GM23248 (cell line): ENCODE results near the gene NBEA. TPM values are rescaled to one million over a fixed set of nuclear protein-coding genes. Genes with fewer than 3 reads are reported as not detected.
"Not testable (repeated sequence)": the region's sequence is repeated elsewhere in the genome, so short reads cannot be mapped to it uniquely, and the experiment has no call there.

ENCODE experiments used
- DNase-seq: peaks from one replicate; pipeline ENCODE4 v3.0.0-alpha.2; 2015
- H2AFZ ChIP-seq: fragments of 200-600 bp; sonication (generic); 2 replicates; pipeline ENCODE4 v1.6.1; 2016; ENCODE audit warnings: antibody characterized with exemption
- H3F3A ChIP-seq: fragments of 200-600 bp; sonication (generic); 2 replicates; pipeline ENCODE4 v1.6.1; 2016; ENCODE audit warnings: mild to moderate bottlenecking, antibody characterized with exemption, mixed run types; ENCODE audit not compliant: insufficient read depth
- H3K27ac ChIP-seq: fragments of 200-600 bp; sonication (generic); 2 replicates; pipeline ENCODE4 v1.5.1; 2016; ENCODE audit warnings: mild to moderate bottlenecking
- H3K27me3 ChIP-seq: fragments of 200-600 bp; sonication (generic); replicated peaks from 2 replicates; pipeline ENCODE4 v1.6.1; 2016; ENCODE audit warnings: mild to moderate bottlenecking; ENCODE audit not compliant: insufficient read depth
- H3K36me3 ChIP-seq: fragments of 200-600 bp; sonication (generic); 2 replicates; pipeline ENCODE4 v1.6.1; 2016; ENCODE audit warnings: low read depth, mild to moderate bottlenecking
- H3K4me1 ChIP-seq: fragments of 200-600 bp; sonication (generic); 2 replicates; pipeline ENCODE4 v1.6.1; 2016; ENCODE audit warnings: mild to moderate bottlenecking; ENCODE audit not compliant: insufficient read depth
- H3K4me2 ChIP-seq: fragments of 200-600 bp; sonication (generic); one replicate; pipeline ENCODE4 v1.6.1; 2016; ENCODE audit warnings: mild to moderate bottlenecking; ENCODE audit not compliant: unreplicated experiment
- H3K4me3 ChIP-seq: fragments of 200-600 bp; sonication (generic); 2 replicates; pipeline ENCODE4 v1.5.1; 2016; ENCODE audit warnings: mild to moderate bottlenecking
- H3K79me2 ChIP-seq: fragments of 200-600 bp; sonication (generic); 2 replicates; pipeline ENCODE4 v1.6.1; 2016; ENCODE audit warnings: mild to moderate bottlenecking; ENCODE audit not compliant: insufficient read depth
- H3K9ac ChIP-seq: fragments of 200-600 bp; sonication (generic); 2 replicates; pipeline ENCODE4 v1.6.1; 2016; ENCODE audit warnings: mild to moderate bottlenecking
- H3K9me2 ChIP-seq: fragments of 200-600 bp; sonication (generic); 2 replicates; pipeline ENCODE4 v1.6.1; 2016; ENCODE audit warnings: mixed run types, mild to moderate bottlenecking, moderate library complexity; ENCODE audit not compliant: insufficient read depth
- H3K9me3 ChIP-seq: fragments of 200-600 bp; sonication (generic); one replicate; pipeline ENCODE4 v1.6.1; 2017; ENCODE audit warnings: low read depth
- H4K20me1 ChIP-seq: fragments of 200-600 bp; sonication (generic); 2 replicates; pipeline ENCODE4 v1.6.0; 2016; ENCODE audit not compliant: insufficient read depth
- EZH2 ChIP-seq: fragments of 200-600 bp; sonication (generic); IDR thresholded peaks from 2 replicates; pipeline ENCODE4 v1.6.1; 2018; ENCODE audit warnings: antibody characterized with exemption, mild to moderate bottlenecking; ENCODE audit not compliant: insufficient read depth, poor library complexity, severe bottlenecking
- EZH2phosphoT487 ChIP-seq: fragments of 200-600 bp; sonication (generic); IDR thresholded peaks from 2 replicates; pipeline ENCODE4 v1.6.1; 2018; ENCODE audit warnings: antibody characterized with exemption, moderate library complexity, mild to moderate bottlenecking, low read depth; ENCODE audit not compliant: insufficient read depth
- WGBS, 2 experiments: methylation state at CpG; one replicate each; pipeline ENCODE4 v1.1.6; 2015 to 2017; ENCODE audit warnings: low lambda C conversion rate in 2 of 2, low coverage in 1 of 2; ENCODE audit errors: missing lambda C conversion rate in 2 of 2; 5-methylcytosine and 5-hydroxymethylcytosine counted together
- in situ Hi-C: fragments of 300-500 bp; cut with MboI; formaldehyde crosslinking; loops from 2 replicates; pipeline ENCODE4 v1.15.0; 2020
- polyA plus RNA-seq: library from polyadenylated mRNA; unstranded; fragments of >200 nt; fragmentation: Nextera tagmentation; extraction: Ambion mirVana; gene quantifications from 2 replicates; pipeline ENCODE4 v1.2.1, GENCODE V29; 2016
- total RNA-seq: library from RNA; depleted of rRNA; stranded (reverse); fragments of >200 nt; shearing (Covaris generic); gene quantifications from 2 replicates; pipeline ENCODE4 v1.2.3, GENCODE V29; 2014

Gene NBEA
- total and polyA plus RNA-seq, 2 experiments from 2014 or later: 1.9 to 3.7 TPM

DNA sequence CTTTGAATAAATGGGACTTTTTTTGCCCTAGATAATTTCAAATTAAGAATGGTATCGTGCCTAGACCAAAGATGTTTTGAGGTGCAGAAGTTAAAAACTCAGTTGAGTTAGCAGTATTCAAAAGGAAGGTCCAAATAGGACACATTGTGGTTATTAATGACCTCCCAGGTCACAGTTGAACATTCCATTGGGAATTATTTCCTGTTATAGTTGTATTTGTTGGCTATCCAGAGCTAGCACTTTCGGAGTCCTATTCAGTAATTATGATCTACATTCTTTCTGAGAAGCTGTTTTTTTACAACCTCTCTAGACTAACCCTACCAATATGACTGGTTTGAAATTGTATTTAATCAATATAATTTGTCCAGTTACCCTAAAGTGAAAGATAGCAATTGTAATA is 450.7 kb downstream of the NBEA start:
- Histone ChIP-seq H3K27ac (no peak overlapping the region), H3K9me2 (no peaks in the 10 kb centered on the region), H3K9me3 (no peaks in the 10 kb centered on the region), H4K20me1 (no peaks in the 10 kb centered on the region), H2AFZ (no peak overlapping the region), H3K27me3 (no peaks in the 10 kb centered on the region), H3K36me3 (no peaks in the 10 kb centered on the region), H3F3A (no peaks in the 10 kb centered on the region), H3K4me2 (no peak overlapping the region), H3K4me1 (peaks cover 8% of the 10 kb centered on the region; the same call in 1 of the 2 replicates), H3K9ac (no peak overlapping the region), H3K79me2 (no peaks in the 10 kb centered on the region), H3K4me3 (no peak overlapping the region)
- in situ Hi-C loops: no loop called here
- TF ChIP-seq EZH2phosphoT487: no peak
- no peak for TF ChIP-seq EZH2
- WGBS, 2 experiments: 94 to 96% methylated on average over 2 of the region's 2 CpGs
- DNase-seq: no peak

DNA sequence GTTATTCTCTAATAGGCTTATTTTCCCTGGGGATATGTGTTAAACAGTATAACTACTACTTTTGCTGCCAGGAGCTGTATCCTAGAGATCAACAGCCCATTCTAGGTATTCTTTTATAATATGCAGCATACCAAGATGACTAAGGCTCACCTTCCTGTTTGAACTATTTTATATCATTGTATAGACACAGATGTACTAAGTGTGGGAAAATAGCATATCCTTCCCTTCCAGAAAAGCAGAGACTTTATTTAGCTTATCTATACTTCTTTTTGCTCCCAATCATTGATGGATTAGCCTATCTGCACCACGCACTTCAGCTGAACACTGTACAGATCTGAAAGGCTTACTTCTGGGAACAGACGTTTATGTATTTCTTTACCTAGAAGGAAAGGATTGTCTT is 451.8 kb downstream of the NBEA start:
- Histone ChIP-seq H2AFZ (no peak overlapping the region), H3K4me3 (no peak overlapping the region), H3K79me2 (no peaks in the 10 kb centered on the region), H3K9me2 (no peaks in the 10 kb centered on the region), H3K9ac (no peak overlapping the region), H3F3A (no peaks in the 10 kb centered on the region), H3K36me3 (no peaks in the 10 kb centered on the region), H3K4me1 (peaks cover 5% of the 10 kb centered on the region; the same call in 1 of the 2 replicates), H3K27me3 (no peaks in the 10 kb centered on the region), H4K20me1 (no peaks in the 10 kb centered on the region), H3K27ac (no peak overlapping the region), H3K9me3 (no peaks in the 10 kb centered on the region), H3K4me2 (no peak overlapping the region)
- in situ Hi-C loops: no loop called here
- DNase-seq: no peak
- WGBS, 2 experiments: 76 to 81% methylated on average over 2 of the region's 2 CpGs
- TF ChIP-seq EZH2 (no peak), EZH2phosphoT487 (no peak)

DNA sequence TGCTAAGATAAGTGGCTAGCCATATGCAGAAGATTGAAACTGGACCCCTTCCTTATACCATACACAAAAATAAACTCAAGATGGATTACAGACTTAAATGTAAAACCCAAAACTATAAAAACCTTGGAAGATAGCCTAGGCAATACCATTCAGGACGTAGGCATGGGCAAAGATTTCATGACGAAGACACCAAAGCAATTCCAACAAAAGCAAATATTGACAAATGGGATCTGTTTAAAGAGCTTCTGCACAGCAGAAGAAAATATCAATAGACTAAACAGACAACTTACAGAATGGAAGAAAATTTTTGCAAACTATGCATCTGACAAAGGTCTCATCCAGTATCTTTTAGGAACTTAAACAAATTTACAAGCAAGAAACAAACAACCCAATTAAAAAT is 466.2 kb downstream of the NBEA start:
- H3K9me2 ChIP-seq, H3K4me3 ChIP-seq, H3K27ac ChIP-seq, H3K4me1 ChIP-seq, H3K9ac ChIP-seq, H3K9me3 ChIP-seq, H3K4me2 ChIP-seq, in situ Hi-C loops, H3K79me2 ChIP-seq, H3F3A ChIP-seq, H3K36me3 ChIP-seq, H4K20me1 ChIP-seq, H2AFZ ChIP-seq, H3K27me3 ChIP-seq, DNase-seq: not testable (repeated sequence)
- WGBS, 2 experiments: 91 to 93% methylated on average over 2 of the region's 2 CpGs

DNA sequence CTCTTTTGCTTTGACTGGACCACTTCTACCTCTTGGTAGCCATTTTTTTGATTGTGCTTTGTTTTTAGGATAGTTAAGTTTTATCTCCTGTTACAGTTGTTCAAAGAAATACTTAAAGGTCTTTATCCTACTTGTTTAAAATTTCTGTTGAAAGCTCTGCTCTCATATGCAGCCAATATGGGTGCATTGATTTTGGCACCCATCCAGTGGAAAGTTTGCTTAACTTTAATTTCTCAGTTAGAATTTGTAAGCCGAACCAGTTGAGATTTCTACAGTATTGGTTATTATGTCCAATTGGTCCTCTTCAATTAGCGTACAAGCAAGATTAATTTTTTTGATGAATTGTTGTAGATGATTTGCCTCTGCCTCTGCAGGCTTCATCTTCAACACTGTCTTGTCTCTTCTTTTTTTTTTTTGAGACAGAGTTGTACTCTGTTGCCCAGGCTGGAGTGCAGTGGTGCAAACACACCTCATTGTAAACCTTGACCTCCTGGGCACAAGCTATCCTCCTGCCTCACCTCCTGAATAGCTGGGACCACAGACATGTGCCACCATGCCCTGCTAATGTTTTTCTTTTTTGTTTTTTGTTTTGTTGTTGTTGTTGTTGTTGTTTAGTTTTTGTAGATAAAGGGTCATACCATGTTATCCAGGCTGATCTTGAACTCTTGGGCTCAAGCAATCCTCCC is 469.1 kb downstream of the NBEA start:
- no peak overlapping the region for H3K4me3 ChIP-seq
- whole genome bisulfite sequencing, 2 experiments: 85 to 91% methylated on average over 2 of the region's 2 CpGs

DNA sequence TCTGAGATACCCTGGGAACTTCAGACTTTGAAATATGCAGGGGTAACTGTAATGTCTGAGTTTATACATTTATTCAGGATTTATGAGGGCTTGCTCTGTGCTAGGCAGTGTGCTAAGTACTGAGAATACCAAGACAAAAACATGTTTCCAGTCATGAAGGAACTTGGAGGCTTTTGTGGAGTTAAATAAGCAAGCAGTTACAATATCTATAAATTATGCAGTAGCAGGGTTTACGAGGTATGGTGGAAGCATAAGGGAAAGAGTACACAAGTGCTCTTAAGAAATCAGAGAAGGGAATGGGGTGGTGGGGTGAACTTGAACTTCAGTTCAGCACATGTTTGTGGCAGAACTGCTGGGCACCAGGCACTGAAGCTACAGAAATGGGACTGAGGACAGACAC is 506.4 kb downstream of the NBEA start:
- Histone ChIP-seq H3K27ac (no peak overlapping the region), H4K20me1 (no peaks in the 10 kb centered on the region), H3K79me2 (no peaks in the 10 kb centered on the region), H3F3A (no peaks in the 10 kb centered on the region), H3K4me3 (no peak overlapping the region), H2AFZ (no peak overlapping the region), H3K9me3 (no peaks in the 10 kb centered on the region), H3K4me1 (no peaks in the 10 kb centered on the region), H3K9me2 (no peaks in the 10 kb centered on the region), H3K9ac (no peak overlapping the region), H3K4me2 (no peak overlapping the region), H3K36me3 (no peaks in the 10 kb centered on the region), H3K27me3 (no peaks in the 10 kb centered on the region)
- DNase-seq: no peak
- in situ Hi-C loops: no loop called here
- 37 to 52% methylated on average over 1 of the region's 1 CpG for WGBS, 2 experiments
- TF ChIP-seq EZH2phosphoT487 (no peak), EZH2 (no peak)

More for the DNA sequence above, 469.1 kb downstream of the NBEA start:
- H3K9ac ChIP-seq: no peak overlapping the region
- no peak for DNase-seq
- H3K27ac ChIP-seq: no peak overlapping the region
- H3K4me2 ChIP-seq: no peak overlapping the region
- H4K20me1 ChIP-seq: no peaks in the 10 kb centered on the region
- H2AFZ ChIP-seq: no peak overlapping the region
- no peaks in the 10 kb centered on the region for H3K9me3 ChIP-seq
- no peaks in the 10 kb centered on the region for H3K4me1 ChIP-seq
- H3K79me2 ChIP-seq: no peaks in the 10 kb centered on the region
- no peaks in the 10 kb centered on the region for H3K27me3 ChIP-seq
- H3F3A ChIP-seq: no peaks in the 10 kb centered on the region
- H3K36me3 ChIP-seq: no peaks in the 10 kb centered on the region
- H3K9me2 ChIP-seq: no peaks in the 10 kb centered on the region
- TF ChIP-seq EZH2 (no peak), EZH2phosphoT487 (no peak)
- in situ Hi-C loops: no loop called here
